Glutamatergic neuron (in vitro differentiated cells): ENCODE results near the gene ATP2C2. TPM values are rescaled to one million over a fixed set of nuclear protein-coding genes. Genes with fewer than 3 reads are reported as not detected.

Experiments
- DNase-seq: peaks from one replicate; pipeline ENCODE4 v3.0.0; 2022
- H3K27ac Mint-ChIP-seq: one replicate; pipeline ENCODE4 v1.8.0; 2020; ENCODE audit warnings: mild to moderate bottlenecking, mixed read lengths, inconsistent platforms; ENCODE audit not compliant: unreplicated experiment
- H3K27me3 Mint-ChIP-seq: one replicate; pipeline ENCODE4 v1.8.0; 2020; ENCODE audit warnings: mild to moderate bottlenecking, moderate library complexity, mixed read lengths, inconsistent platforms; ENCODE audit not compliant: unreplicated experiment
- H3K36me3 Mint-ChIP-seq: one replicate; pipeline ENCODE4 v1.8.0; 2020; ENCODE audit warnings: mild to moderate bottlenecking, mixed read lengths, inconsistent platforms; ENCODE audit not compliant: unreplicated experiment
- H3K4me1 Mint-ChIP-seq: one replicate; pipeline ENCODE4 v1.8.0; 2020; ENCODE audit warnings: mild to moderate bottlenecking, low read depth, mixed read lengths, inconsistent platforms; ENCODE audit not compliant: unreplicated experiment
- H3K4me3 Mint-ChIP-seq: one replicate; pipeline ENCODE4 v1.8.0; 2020; ENCODE audit warnings: mild to moderate bottlenecking, mixed read lengths, inconsistent platforms; ENCODE audit not compliant: unreplicated experiment
- H3K9me3 Mint-ChIP-seq: one replicate; pipeline ENCODE4 v1.8.0; 2020; ENCODE audit warnings: mild to moderate bottlenecking, moderate library complexity, mixed read lengths, inconsistent platforms; ENCODE audit not compliant: unreplicated experiment
- total RNA-seq: library from RNA; stranded (reverse); fragmentation: NEBNext Ultra II Directional; extraction: Animal tissue kit (Norgen Biotek cat#: 25700); gene quantifications from one replicate; pipeline ENCODE4 v1.2.1, GENCODE V29; 2021; ENCODE audit not compliant: unreplicated experiment
- TF ChIP-seq, protein P1 (sequence below): fragments of 200-600 bp; sonication (generic); IDR thresholded peaks from one replicate; pipeline ENCODE4 v1.5.0; 2021; ENCODE audit not compliant: partially characterized antibody, unreplicated experiment

Gene ATP2C2
- total RNA-seq, 1 donor from 2014 or later, result not detected

- no peaks in the 10 kb centered on the region for H3K9me3 Mint-ChIP-seq
- no peak overlapping the region for H3K4me3 Mint-ChIP-seq
- no peaks in the 10 kb centered on the region for H3K36me3 Mint-ChIP-seq
- no peak overlapping the region for H3K27ac Mint-ChIP-seq
- TF ChIP-seq, protein P1, sequence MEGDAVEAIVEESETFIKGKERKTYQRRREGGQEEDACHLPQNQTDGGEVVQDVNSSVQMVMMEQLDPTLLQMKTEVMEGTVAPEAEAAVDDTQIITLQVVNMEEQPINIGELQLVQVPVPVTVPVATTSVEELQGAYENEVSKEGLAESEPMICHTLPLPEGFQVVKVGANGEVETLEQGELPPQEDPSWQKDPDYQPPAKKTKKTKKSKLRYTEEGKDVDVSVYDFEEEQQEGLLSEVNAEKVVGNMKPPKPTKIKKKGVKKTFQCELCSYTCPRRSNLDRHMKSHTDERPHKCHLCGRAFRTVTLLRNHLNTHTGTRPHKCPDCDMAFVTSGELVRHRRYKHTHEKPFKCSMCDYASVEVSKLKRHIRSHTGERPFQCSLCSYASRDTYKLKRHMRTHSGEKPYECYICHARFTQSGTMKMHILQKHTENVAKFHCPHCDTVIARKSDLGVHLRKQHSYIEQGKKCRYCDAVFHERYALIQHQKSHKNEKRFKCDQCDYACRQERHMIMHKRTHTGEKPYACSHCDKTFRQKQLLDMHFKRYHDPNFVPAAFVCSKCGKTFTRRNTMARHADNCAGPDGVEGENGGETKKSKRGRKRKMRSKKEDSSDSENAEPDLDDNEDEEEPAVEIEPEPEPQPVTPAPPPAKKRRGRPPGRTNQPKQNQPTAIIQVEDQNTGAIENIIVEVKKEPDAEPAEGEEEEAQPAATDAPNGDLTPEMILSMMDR, result no peak
- no peaks in the 10 kb centered on the region for H3K4me1 Mint-ChIP-seq
- no peak for DNase-seq
- peaks cover 6% of the 10 kb centered on the region for H3K27me3 Mint-ChIP-seq
Measured at GRCh38 chr16:84404324-84404723, 36.0 kb downstream of the ATP2C2 start.

- H3K9me3 Mint-ChIP-seq, result no peaks in the 10 kb centered on the region
- H3K27ac Mint-ChIP-seq, result no peak overlapping the region
- no peaks in the 10 kb centered on the region for H3K4me1 Mint-ChIP-seq
- peaks cover 6% of the 10 kb centered on the region for H3K27me3 Mint-ChIP-seq
- TF ChIP-seq, protein P1, result no peak
- H3K4me3 Mint-ChIP-seq, result no peak overlapping the region
- no peaks in the 10 kb centered on the region for H3K36me3 Mint-ChIP-seq
- DNase-seq, result no peak
Measured at GRCh38 chr16:84404936-84405639, 36.8 kb downstream of the ATP2C2 start.

DNA sequence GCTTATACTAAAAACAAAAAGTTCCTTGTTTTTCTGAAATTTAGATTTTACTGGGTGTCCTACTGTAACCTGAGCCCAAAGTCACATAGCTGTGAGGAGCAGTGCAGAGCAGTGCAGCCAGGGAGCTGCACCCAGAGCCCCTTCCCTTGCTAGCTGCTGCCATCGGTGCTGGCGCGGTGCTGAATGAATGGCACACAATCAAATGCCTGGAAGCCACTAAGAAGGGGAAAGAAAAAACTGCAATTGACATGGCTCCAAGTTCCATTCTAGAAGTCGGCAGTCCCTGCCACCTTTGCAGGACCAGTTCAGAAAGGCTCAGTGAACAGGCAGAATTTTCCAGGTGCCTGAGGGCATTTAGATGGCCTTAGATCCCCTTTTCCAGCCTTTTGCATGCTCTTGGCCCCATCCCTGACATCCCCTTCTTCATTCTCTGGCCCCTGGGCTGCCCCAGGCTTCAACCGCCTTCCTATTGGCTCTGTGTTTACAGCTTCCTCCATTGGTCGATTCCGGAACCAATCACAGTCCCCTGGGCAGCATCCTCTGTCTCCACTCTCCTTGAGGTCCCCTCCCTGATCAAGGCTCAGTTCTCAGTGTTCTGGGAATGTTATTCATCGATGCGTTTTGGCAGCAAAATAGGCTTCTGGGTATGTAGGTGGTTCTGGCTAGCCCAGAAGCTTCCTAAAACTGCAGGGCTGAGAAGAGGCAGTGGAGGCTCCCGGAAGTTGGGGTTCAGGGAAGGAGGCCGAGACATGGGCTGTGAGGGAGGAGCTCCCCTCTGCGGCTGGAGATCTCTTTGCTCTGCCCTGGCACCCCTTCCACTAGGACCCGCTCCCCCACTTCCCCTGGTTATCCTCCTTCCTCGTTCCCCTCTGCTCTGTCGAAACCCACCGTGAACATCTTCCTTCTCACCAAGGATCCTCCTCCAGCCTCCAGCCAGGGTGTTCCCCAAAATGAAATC lies 37.9 kb downstream of the ATP2C2 start:
- no peak overlapping the region for H3K4me3 Mint-ChIP-seq
- DNase-seq, result no peak
- TF ChIP-seq, protein P1, result no peak
- H3K27me3 Mint-ChIP-seq, result peaks cover 6% of the 10 kb centered on the region
- H3K4me1 Mint-ChIP-seq, result no peaks in the 10 kb centered on the region
- no peaks in the 10 kb centered on the region for H3K9me3 Mint-ChIP-seq
- no peak overlapping the region for H3K27ac Mint-ChIP-seq
- H3K36me3 Mint-ChIP-seq, result no peaks in the 10 kb centered on the region

DNA sequence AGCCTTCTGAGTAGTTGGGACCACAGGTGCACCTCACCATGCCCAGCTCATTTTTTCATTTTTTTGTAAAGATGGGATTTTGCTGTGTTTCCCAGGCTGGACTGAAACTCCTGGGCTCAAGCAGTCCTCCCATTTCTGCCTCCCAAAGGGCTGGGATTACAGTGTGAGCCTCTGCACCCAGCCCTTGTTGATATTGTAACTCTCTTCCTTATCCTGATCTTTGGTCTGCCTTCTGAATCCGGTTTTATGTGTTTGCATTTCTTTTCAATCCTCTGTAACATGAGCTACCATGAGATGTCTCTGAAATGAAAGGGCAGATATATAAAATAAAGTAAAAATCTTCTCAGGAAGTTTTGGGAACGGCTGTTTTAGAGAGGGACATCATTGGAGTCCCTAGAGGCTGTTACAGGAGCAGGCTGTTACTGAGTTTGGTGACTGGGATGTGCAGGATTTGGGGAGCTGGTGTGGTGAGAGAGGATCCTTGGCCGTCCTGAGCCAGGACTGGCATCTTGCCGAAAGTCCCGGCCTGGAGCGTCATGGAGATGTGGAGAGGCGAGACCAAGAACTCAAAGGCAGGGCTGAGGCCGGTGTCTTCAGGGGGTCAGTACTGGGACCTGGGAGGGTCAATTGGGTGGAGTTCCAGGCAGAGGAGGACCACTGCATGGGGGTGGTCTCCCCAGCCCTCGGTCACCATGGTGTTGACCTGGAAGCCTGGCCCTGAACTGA lies 39.4 kb downstream of the ATP2C2 start:
- TF ChIP-seq, protein P1, result no peak
- H3K27me3 Mint-ChIP-seq, result peaks cover 9% of the 10 kb centered on the region
- no peaks in the 10 kb centered on the region for H3K4me1 Mint-ChIP-seq
- no peaks in the 10 kb centered on the region for H3K36me3 Mint-ChIP-seq
- H3K4me3 Mint-ChIP-seq, result no peak overlapping the region
- H3K27ac Mint-ChIP-seq, result no peak overlapping the region
- DNase-seq, result no peak
- no peaks in the 10 kb centered on the region for H3K9me3 Mint-ChIP-seq
